Coronary artery (tissue), 2 donors: ENCODE results near the gene PDCL2.

Source experiments
- DNase-seq: peaks from one replicate; pipeline ENCODE4 v3.0.0-alpha.2; 2017; ENCODE audit warnings: low spot score
- H3K27ac ChIP-seq, 2 donors: fragments of 200-600 bp; sonication (generic); one replicate each; pipeline ENCODE4 v1.5.1; 2016 to 2019
- H3K4me3 ChIP-seq: fragments of 200-600 bp; sonication (generic); 2 replicates; pipeline ENCODE4 v1.5.1; 2016; ENCODE audit warnings: mild to moderate bottlenecking, moderate library complexity
- TF ChIP-seq, protein P1 (sequence below): fragments of 200-600 bp; sonication (generic); IDR thresholded peaks from one replicate; pipeline ENCODE4 v1.5.1; 2019; ENCODE audit warnings: antibody characterized with exemption

PDCL2 gene, protein sequence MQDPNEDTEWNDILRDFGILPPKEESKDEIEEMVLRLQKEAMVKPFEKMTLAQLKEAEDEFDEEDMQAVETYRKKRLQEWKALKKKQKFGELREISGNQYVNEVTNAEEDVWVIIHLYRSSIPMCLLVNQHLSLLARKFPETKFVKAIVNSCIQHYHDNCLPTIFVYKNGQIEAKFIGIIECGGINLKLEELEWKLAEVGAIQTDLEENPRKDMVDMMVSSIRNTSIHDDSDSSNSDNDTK

DNA sequence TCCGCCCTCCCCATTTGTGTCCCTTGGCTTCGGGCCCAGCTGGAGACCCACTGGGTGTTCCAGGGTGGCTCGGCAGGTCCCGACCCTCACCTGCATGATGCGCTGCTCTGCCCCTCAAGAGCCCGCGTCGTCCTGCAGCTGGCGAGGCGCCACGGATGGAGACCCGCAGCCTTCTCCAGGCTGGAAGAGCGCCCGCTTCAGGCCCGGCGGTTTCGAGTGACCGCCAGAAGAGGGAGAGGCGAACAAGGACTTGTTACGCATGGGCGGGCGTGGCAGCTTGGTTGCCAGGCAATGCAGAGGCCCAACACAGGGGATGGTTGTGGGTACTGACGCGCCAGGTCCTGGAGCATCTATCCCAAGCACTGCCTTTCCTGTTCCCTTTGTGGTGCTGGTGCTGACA lies at the start of gene PDCL2:
Gene PDCL2, minus strand, starts transcription at position 232 of the 400 bp plus-strand sequence. Its CDS starts 136 bp downstream, at position 96.
- no peak for DNase-seq
- H3K4me3 ChIP-seq = no peak within 1 kb of the TSS
- TF ChIP-seq, protein P1, sequence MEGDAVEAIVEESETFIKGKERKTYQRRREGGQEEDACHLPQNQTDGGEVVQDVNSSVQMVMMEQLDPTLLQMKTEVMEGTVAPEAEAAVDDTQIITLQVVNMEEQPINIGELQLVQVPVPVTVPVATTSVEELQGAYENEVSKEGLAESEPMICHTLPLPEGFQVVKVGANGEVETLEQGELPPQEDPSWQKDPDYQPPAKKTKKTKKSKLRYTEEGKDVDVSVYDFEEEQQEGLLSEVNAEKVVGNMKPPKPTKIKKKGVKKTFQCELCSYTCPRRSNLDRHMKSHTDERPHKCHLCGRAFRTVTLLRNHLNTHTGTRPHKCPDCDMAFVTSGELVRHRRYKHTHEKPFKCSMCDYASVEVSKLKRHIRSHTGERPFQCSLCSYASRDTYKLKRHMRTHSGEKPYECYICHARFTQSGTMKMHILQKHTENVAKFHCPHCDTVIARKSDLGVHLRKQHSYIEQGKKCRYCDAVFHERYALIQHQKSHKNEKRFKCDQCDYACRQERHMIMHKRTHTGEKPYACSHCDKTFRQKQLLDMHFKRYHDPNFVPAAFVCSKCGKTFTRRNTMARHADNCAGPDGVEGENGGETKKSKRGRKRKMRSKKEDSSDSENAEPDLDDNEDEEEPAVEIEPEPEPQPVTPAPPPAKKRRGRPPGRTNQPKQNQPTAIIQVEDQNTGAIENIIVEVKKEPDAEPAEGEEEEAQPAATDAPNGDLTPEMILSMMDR = no peak
- no peak within 1 kb of the TSS for H3K27ac ChIP-seq

DNA sequence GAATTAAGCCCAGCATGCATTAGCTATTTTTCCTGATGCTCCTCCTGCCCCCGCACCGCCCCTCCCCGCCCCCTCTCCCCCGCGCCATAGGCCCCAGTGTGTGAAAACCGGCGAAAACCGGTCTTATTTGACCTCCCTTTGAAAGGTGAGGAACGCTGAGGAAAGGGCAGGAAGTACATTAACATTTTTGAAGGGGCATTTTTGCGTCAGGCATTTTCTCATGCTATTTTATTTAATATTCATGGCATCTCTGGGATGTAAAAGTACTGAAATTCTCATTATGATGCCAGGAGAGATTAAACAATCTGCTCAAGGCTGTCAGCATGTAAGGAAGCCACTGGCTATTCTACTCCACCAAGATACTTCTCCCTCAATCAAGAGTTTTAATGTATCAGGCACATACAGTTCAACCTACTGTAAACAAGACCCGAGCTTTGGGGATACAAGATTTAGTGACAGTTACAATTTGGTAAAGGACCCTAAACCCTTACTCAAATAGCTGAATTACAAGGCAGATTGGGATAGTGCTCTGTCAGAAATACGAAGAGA lies 45.3 kb upstream of the PDCL2 start:
- TF ChIP-seq, protein P1 = no peak
- DNase-seq = no peak
- no peak overlapping the region for H3K4me3 ChIP-seq
- H3K27ac ChIP-seq = no peak overlapping the region

DNA sequence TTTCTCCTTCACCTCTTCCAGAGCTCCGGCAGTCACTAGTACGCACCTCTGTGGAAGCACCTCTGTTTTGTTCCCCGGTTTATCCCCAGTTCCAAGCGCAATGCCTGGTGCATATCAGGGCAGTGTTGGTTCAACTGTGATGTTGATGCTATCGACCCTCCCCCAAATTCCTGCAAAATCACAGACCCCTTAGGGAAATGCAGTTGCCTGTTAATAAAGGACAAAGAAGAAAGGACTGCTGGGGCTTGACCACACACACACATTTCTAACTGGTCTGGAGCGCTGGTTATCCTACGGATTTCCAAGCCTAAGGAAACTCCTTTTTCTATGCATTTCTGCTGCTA lies 44.6 kb upstream of the PDCL2 start:
- Histone ChIP-seq H3K4me3 (peak overlapping the region; percentile 78), H3K27ac (no peak overlapping the region)
- DNase-seq = no peak
- TF ChIP-seq, protein P1 = no peak

DNA sequence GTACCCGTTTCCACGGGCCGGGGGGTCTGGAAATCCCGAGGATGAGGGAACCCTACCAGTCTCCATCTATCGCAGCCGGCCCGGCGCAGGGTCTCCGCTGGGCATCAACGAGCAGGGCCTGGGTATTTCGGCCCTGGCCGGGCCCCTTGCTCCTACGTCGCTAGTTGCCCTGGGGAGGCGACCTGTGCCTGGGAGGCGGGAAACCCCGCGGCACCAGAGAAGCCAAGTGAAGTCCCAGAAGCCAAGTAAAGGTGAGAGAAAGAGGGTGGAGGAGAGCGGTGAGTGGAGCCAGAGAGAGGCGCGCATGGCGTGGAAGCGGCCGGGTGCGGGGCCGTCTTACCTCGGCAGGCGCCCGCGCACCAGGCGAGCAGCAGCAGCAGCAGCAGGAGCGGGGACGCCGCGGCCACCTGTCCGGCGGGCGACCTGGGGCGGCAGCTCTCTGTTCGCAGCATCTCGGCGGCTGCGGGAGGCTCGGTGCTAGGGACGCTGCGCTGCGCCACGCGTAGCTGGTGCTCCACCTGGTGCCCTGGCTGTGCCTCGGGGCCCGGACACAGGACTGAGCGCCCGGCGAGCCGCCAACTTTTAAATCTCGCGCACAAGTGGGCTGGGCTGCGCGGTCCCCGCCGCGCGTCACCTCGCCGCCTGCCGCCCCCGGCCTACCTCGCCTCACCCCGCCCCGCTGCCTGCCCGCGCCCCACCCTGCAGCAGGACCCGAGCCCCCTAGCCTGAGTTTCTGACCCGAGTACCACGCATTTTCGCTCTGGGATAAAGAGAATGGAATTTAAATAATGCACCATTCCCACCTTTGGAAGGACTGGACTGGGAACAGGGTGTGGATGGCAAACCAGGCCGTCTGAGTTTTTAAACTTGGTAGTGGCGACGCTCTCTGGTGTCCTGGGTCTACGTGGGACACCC lies 44.0 kb upstream of the PDCL2 start, which contains the start of gene NMU:
Gene NMU, minus strand, starts transcription at position 558 of the 915 bp plus-strand sequence. Its CDS starts 106 bp downstream, at position 452.
- DNase-seq = no peak
- no peak within 1 kb of the TSS for H3K27ac ChIP-seq
- TF ChIP-seq, protein P1 = no peak
- peak within 1 kb of the TSS; percentile 78 for H3K4me3 ChIP-seq

DNA sequence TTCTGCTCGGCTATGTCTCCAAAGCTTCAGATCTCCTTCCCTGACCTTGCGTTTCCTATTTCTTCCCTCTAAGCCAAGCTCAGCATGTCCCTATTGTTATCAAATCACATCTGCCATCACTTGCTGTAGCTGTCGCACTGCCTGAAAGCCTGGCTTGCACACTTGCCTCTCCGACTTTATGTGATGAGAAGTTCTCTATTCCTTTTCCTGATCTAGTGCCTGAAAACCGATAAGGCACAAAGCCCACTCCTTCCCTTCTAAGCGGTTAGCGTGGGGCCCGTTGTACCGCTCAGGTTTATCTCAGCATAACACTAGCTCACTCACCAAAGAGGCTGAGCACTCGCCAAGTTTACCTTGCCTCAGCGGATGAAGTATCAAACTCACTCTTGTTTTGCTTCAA lies 43.2 kb upstream of the PDCL2 start:
- Histone ChIP-seq H3K4me3 (peak overlapping the region; percentile 78), H3K27ac (no peak overlapping the region)
- DNase-seq = no peak
- TF ChIP-seq, protein P1 = no peak

DNA sequence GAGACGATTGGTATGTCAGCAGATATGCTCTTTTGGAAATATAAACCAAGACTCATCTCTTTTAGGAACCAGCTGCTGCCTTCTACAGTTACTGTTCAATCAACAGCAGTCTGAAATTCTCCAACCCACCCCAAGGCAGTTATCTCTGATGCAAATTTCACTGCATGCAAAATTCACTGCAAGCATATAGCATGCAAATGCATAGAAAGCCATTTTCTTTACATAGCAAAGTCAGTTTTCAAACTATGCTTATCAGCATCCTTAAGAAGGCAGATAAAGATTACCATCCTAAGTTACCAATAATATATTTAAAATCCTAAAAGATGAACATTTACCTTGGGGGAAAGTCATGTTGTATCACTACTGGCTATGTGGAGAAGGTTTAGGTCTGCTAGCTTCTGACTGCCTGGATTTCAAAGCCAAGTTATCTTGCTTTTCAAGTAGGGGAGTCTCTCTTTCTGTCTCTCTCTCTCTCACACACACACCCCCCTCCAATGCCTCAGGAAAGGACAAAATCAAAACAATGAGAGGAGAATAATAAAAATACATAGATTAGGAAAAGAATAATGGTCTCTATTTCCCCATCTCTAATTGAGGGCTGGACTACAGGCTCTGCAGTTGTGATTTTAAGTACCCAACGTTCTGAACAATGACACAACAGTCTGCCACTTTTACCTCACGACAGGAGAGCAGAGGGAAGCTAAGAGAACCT lies 42.5 kb upstream of the PDCL2 start:
- no peak for DNase-seq
- TF ChIP-seq, protein P1 = no peak
- no peak overlapping the region for H3K27ac ChIP-seq
- no peak overlapping the region for H3K4me3 ChIP-seq
